A673 (cell line): ENCODE measurements around the gene TMEM214. TPM values are rescaled to one million over a fixed set of nuclear protein-coding genes. Genes with fewer than 3 reads are reported as not detected.

Source experiments
- BruUV-seq: library from RNA; stranded (reverse); fragments of 400-500 nt; replicated peaks from 2 replicates; lab custom pipeline; 2021; lab: Mats Ljungman, UMichigan
- CTCF ChIA-PET: fragments of 300-600 bp; sonication (Branson Sonifier 250); formaldehyde crosslinking; loops from one replicate; lab custom pipeline; 2022; ENCODE audit warnings: antibody characterized with exemption; lab: Charles Lee
- POLR2A ChIA-PET: fragments of 300-600 bp; sonication (Branson Sonifier 250); formaldehyde crosslinking; loops from one replicate; lab custom pipeline; 2022; ENCODE audit warnings: antibody characterized with exemption; ENCODE audit not compliant: low non-redundant PET; lab: Charles Lee
- DNase-seq: peaks from one replicate; pipeline ENCODE4 v3.0.0-alpha.2; 2015; ENCODE audit warnings: low spot score
- H3K27ac ChIP-seq: fragments of 200-600 bp; sonication (generic); 2 replicates; pipeline ENCODE4 v1.5.1; 2016; ENCODE audit warnings: mixed run types, low read depth, mild to moderate bottlenecking, mixed read lengths, antibody characterized with exemption, low read length; ENCODE audit not compliant: poor library complexity, severe bottlenecking
- H3K27me3 ChIP-seq: fragments of 200-600 bp; sonication (generic); replicated peaks from 2 replicates; pipeline ENCODE4 v1.6.1; 2017; ENCODE audit warnings: mixed run types, low read depth, mild to moderate bottlenecking, mixed read lengths, antibody characterized with exemption, low read length; ENCODE audit not compliant: insufficient read depth, poor library complexity
- H3K36me3 ChIP-seq: fragments of 200-600 bp; sonication (generic); 2 replicates; pipeline ENCODE4 v1.6.1; 2016; ENCODE audit warnings: mixed run types, mild to moderate bottlenecking, mixed read lengths, antibody characterized with exemption, low read length; ENCODE audit not compliant: insufficient read depth, poor library complexity, severe bottlenecking
- H3K4me1 ChIP-seq: fragments of 200-600 bp; sonication (generic); 2 replicates; pipeline ENCODE4 v1.6.1; 2017; ENCODE audit warnings: mixed run types, mild to moderate bottlenecking, mixed read lengths, antibody characterized with exemption, low read length; ENCODE audit not compliant: insufficient read depth, poor library complexity, severe bottlenecking
- H3K4me3 ChIP-seq: fragments of 200-600 bp; sonication (generic); 2 replicates; pipeline ENCODE4 v1.5.1; 2016; ENCODE audit warnings: low read depth, mixed run types, mild to moderate bottlenecking, mixed read lengths, low read length; ENCODE audit not compliant: poor library complexity, severe bottlenecking
- H3K9me3 ChIP-seq: fragments of 200-600 bp; sonication (generic); 2 replicates; pipeline ENCODE4 v1.6.1; 2016; ENCODE audit warnings: mixed run types, low read depth, mild to moderate bottlenecking, mixed read lengths, antibody characterized with exemption, low read length; ENCODE audit not compliant: poor library complexity, severe bottlenecking
- CTCF ChIP-seq: fragments of 300-800, 200-600 bp; sonication (generic); conservative IDR thresholded peaks from 2 replicates; pipeline ENCODE4 v1.5.1; 2017; ENCODE audit warnings: low read depth, mild to moderate bottlenecking, antibody characterized with exemption, low read length, moderate library complexity, mixed read lengths
- EZH2 ChIP-seq: fragments of 200-600 bp; sonication (generic); IDR thresholded peaks from 2 replicates; pipeline ENCODE4 v1.6.1; 2017; ENCODE audit warnings: borderline replicate concordance, low read depth, mild to moderate bottlenecking, mixed read lengths, antibody characterized with exemption, low read length; ENCODE audit not compliant: poor library complexity, severe bottlenecking
- intact Hi-C: fragments of 100-400 bp; cut with micrococcal nuclease; formaldehyde crosslinking; loops from one replicate; pipeline ENCODE4 v1.10.0; 2022; ENCODE audit not compliant: unreplicated experiment
- total RNA-seq: library from RNA; stranded (reverse); gene quantifications from 2 replicates; pipeline ENCODE4 v1.2.3, GENCODE V29; 2021

Gene TMEM214
- total RNA-seq, 1 experiment from 2014 or later = 76.7 TPM

GRCh38 chr2:27042985-27043634, 10.3 kb downstream of the TMEM214 start:
- ChIA-PET CTCF (no interaction called here), POLR2A (no interaction called here)
- no peaks in the 10 kb centered on the region for H3K9me3 ChIP-seq
- no peak for DNase-seq
- H3K4me1 ChIP-seq = peaks cover 4% of the 10 kb centered on the region
- no peak overlapping the region for H3K27ac ChIP-seq
- H3K4me3 ChIP-seq = no peak overlapping the region
- TF ChIP-seq EZH2 = no peak
- H3K27me3 ChIP-seq = no peaks in the 10 kb centered on the region
- intact Hi-C loops = no loop called here
- no TSS peak for BruUV-seq
- peaks cover 31% of the 10 kb centered on the region for H3K36me3 ChIP-seq

GRCh38 chr2:27049422-27050280, 16.9 kb downstream of the TMEM214 start:
- Histone ChIP-seq H3K9me3 (no peaks in the 10 kb centered on the region), H3K36me3 (peaks cover 17% of the 10 kb centered on the region), H3K27ac (peak overlapping the region; percentile 91), H3K4me3 (peak overlapping the region; percentile 74), H3K27me3 (no peaks in the 10 kb centered on the region), H3K4me1 (peaks cover 12% of the 10 kb centered on the region)
- ChIA-PET POLR2A (no interaction called here), CTCF (interaction anchor here (0.6 to 2.0 kb wide), 4 partner anchors 23 to 203 kb away, joined by 4 to 6 read pairs (median 5); no protein-coding TSS in a partner anchor)
- TF ChIP-seq CTCF = no peak
- no peak for TF ChIP-seq EZH2
- DNase-seq = no peak
- no TSS peak for BruUV-seq
- intact Hi-C loops = loop anchor here (1.0 kb wide), 1 partner anchor 17 kb away; the partner anchor contains the start of gene TMEM214

GRCh38 chr2:27050281-27050995, 17.7 kb downstream of the TMEM214 start:
- intact Hi-C loops = loop anchor here (1.0 kb wide), 1 partner anchor 18 kb away; the partner anchor contains the start of gene TMEM214
- Histone ChIP-seq H3K9me3 (no peaks in the 10 kb centered on the region), H3K36me3 (peaks cover 25% of the 10 kb centered on the region), H3K4me1 (peaks cover 12% of the 10 kb centered on the region), H3K4me3 (peak overlapping the region; percentile 74), H3K27me3 (no peaks in the 10 kb centered on the region), H3K27ac (peak overlapping the region; percentile 91)
- TF ChIP-seq EZH2 (no peak), CTCF (peak; percentile 45)
- ChIA-PET CTCF (interaction anchor here (0.9 to 2.0 kb wide), 4 partner anchors 22 to 204 kb away, joined by 3 to 5 read pairs (median 4); no protein-coding TSS in a partner anchor), POLR2A (interaction anchor here (0.6 kb wide), 2 partner anchors 17 to 35 kb away, joined by 4 to 5 read pairs; no protein-coding TSS in a partner anchor)
- no TSS peak for BruUV-seq
- peak; percentile 97 for DNase-seq
